ENCODE data around the gene GALNS. TPM values are rescaled to one million over a fixed set of nuclear protein-coding genes. Genes with fewer than 3 reads are reported as not detected.

Gene GALNS
- total and polyA plus RNA-seq, 2 experiments from 2014 or later = 9.7 to 18.8 TPM

DNA sequence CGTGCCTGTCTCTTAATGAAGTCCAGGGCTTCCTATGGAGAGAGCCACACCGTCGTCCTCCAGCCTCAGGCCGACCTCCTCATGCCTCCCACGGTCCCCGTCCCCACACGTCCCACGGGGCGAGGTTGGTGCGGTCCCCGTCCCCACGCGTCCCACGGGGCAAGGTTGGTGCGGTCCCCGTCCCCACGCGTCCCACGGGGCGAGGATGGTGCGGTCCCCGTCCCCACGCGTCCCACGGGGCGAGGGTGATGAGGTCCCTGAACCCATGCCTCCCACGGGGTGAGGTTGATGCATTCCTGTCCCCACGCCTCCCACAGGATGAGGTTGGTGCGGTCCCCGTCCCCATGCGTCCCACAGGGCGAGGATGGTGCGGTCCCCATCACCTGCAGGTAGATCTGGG lies 20.9 kb downstream of the GALNS start (continued):
- TF ChIP-seq, protein P1, sequence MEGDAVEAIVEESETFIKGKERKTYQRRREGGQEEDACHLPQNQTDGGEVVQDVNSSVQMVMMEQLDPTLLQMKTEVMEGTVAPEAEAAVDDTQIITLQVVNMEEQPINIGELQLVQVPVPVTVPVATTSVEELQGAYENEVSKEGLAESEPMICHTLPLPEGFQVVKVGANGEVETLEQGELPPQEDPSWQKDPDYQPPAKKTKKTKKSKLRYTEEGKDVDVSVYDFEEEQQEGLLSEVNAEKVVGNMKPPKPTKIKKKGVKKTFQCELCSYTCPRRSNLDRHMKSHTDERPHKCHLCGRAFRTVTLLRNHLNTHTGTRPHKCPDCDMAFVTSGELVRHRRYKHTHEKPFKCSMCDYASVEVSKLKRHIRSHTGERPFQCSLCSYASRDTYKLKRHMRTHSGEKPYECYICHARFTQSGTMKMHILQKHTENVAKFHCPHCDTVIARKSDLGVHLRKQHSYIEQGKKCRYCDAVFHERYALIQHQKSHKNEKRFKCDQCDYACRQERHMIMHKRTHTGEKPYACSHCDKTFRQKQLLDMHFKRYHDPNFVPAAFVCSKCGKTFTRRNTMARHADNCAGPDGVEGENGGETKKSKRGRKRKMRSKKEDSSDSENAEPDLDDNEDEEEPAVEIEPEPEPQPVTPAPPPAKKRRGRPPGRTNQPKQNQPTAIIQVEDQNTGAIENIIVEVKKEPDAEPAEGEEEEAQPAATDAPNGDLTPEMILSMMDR (conservative IDR thresholded peaks at IDR 0.05; ENCODE audit: low read depth in 2 of 2) = no peak
- TF ChIP-seq NANOG (IDR thresholded peaks at IDR 0.05; ENCODE audit: borderline replicate concordance) = no peak

GRCh38 chr16:88835383-88835782 lies 21.4 kb downstream of the GALNS start:
- Histone ChIP-seq H3K4me3 (no peak overlapping the region), H3K4me2 (no peak overlapping the region), H3K36me3 (ENCODE audit: insufficient read depth) (no peaks in the 10 kb centered on the region; the same call in 1 of the 2 replicates), H3K27me3 (ENCODE audit: insufficient read depth) (no peaks in the 10 kb centered on the region), H3K9me2 (ENCODE audit: insufficient read depth) (no peaks in the 10 kb centered on the region), H3F3A (replicated peaks; ENCODE audit: low read depth) (no peaks in the 10 kb centered on the region), H2AFZ (no peak overlapping the region), H4K20me1 (replicated peaks; ENCODE audit: insufficient read depth) (no peaks in the 10 kb centered on the region), H3K4me1 (ENCODE audit: insufficient read depth) (no peaks in the 10 kb centered on the region), H3K79me2 (replicated peaks; ENCODE audit: insufficient read depth) (no peaks in the 10 kb centered on the region), H3K27ac (ENCODE audit: low read depth) (no peak overlapping the region)
- Mint-ChIP-seq H3K9me3 (no peaks in the 10 kb centered on the region), H3K4me3 (no peak overlapping the region), H3K4me1 (no peaks in the 10 kb centered on the region), H3K27ac (no peak overlapping the region), H3K36me3 (ENCODE audit: low read depth) (peaks cover 8% of the 10 kb centered on the region), H3K27me3 (ENCODE audit: insufficient read depth, low read depth, poor library complexity) (peaks cover 8% of the 10 kb centered on the region)
- no peak for DNase-seq (ENCODE audit: low spot score)
- no peak for ATAC-seq
- TF ChIP-seq, protein P1 (conservative IDR thresholded peaks at IDR 0.05; ENCODE audit: low read depth in 2 of 2) = no peak
- TF ChIP-seq JUNB (IDR thresholded peaks at IDR 0.05; ENCODE audit: unreplicated experiment) = no peak
- no peak for TF ChIP-seq ZNF114 (CRISPR knock-in tag; IDR thresholded peaks at IDR 0.05)
- no peak for TF ChIP-seq CREB1 (CRISPR knock-in tag; IDR thresholded peaks at IDR 0.05; ENCODE audit: low read depth)
- TF ChIP-seq EZH2phosphoT487 (IDR thresholded peaks at IDR 0.05; ENCODE audit: unreplicated experiment) = no peak
- no peak for TF ChIP-seq NANOG (IDR thresholded peaks at IDR 0.05; ENCODE audit: borderline replicate concordance)
- TF ChIP-seq, protein P2, sequence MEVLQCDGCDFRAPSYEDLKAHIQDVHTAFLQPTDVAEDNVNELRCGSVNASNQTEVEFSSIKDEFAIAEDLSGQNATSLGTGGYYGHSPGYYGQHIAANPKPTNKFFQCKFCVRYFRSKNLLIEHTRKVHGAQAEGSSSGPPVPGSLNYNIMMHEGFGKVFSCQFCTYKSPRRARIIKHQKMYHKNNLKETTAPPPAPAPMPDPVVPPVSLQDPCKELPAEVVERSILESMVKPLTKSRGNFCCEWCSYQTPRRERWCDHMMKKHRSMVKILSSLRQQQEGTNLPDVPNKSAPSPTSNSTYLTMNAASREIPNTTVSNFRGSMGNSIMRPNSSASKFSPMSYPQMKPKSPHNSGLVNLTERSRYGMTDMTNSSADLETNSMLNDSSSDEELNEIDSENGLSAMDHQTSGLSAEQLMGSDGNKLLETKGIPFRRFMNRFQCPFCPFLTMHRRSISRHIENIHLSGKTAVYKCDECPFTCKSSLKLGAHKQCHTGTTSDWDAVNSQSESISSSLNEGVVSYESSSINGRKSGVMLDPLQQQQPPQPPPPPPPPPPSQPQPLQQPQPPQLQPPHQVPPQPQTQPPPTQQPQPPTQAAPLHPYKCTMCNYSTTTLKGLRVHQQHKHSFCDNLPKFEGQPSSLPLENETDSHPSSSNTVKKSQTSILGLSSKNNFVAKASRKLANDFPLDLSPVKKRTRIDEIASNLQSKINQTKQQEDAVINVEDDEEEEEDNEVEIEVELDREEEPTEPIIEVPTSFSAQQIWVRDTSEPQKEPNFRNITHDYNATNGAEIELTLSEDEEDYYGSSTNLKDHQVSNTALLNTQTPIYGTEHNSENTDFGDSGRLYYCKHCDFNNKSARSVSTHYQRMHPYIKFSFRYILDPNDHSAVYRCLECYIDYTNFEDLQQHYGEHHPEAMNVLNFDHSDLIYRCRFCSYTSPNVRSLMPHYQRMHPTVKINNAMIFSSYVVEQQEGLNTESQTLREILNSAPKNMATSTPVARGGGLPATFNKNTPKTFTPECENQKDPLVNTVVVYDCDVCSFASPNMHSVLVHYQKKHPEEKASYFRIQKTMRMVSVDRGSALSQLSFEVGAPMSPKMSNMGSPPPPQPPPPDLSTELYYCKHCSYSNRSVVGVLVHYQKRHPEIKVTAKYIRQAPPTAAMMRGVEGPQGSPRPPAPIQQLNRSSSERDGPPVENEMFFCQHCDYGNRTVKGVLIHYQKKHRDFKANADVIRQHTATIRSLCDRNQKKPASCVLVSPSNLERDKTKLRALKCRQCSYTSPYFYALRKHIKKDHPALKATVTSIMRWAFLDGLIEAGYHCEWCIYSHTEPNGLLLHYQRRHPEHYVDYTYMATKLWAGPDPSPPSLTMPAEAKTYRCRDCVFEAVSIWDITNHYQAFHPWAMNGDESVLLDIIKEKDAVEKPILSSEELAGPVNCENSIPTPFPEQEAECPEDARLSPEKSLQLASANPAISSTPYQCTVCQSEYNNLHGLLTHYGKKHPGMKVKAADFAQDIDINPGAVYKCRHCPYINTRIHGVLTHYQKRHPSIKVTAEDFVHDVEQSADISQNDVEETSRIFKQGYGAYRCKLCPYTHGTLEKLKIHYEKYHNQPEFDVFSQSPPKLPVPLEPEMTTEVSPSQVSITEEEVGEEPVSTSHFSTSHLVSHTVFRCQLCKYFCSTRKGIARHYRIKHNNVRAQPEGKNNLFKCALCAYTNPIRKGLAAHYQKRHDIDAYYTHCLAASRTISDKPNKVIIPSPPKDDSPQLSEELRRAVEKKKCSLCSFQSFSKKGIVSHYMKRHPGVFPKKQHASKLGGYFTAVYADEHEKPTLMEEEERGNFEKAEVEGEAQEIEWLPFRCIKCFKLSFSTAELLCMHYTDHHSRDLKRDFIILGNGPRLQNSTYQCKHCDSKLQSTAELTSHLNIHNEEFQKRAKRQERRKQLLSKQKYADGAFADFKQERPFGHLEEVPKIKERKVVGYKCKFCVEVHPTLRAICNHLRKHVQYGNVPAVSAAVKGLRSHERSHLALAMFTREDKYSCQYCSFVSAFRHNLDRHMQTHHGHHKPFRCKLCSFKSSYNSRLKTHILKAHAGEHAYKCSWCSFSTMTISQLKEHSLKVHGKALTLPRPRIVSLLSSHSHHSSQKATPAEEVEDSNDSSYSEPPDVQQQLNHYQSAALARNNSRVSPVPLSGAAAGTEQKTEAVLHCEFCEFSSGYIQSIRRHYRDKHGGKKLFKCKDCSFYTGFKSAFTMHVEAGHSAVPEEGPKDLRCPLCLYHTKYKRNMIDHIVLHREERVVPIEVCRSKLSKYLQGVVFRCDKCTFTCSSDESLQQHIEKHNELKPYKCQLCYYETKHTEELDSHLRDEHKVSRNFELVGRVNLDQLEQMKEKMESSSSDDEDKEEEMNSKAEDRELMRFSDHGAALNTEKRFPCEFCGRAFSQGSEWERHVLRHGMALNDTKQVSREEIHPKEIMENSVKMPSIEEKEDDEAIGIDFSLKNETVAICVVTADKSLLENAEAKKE (CRISPR knock-in tag; IDR thresholded peaks at IDR 0.05) = no peak
- no peak for TF ChIP-seq ZNF331 (CRISPR knock-in tag; IDR thresholded peaks at IDR 0.05; ENCODE audit: low read depth)
- TF ChIP-seq, protein P3, sequence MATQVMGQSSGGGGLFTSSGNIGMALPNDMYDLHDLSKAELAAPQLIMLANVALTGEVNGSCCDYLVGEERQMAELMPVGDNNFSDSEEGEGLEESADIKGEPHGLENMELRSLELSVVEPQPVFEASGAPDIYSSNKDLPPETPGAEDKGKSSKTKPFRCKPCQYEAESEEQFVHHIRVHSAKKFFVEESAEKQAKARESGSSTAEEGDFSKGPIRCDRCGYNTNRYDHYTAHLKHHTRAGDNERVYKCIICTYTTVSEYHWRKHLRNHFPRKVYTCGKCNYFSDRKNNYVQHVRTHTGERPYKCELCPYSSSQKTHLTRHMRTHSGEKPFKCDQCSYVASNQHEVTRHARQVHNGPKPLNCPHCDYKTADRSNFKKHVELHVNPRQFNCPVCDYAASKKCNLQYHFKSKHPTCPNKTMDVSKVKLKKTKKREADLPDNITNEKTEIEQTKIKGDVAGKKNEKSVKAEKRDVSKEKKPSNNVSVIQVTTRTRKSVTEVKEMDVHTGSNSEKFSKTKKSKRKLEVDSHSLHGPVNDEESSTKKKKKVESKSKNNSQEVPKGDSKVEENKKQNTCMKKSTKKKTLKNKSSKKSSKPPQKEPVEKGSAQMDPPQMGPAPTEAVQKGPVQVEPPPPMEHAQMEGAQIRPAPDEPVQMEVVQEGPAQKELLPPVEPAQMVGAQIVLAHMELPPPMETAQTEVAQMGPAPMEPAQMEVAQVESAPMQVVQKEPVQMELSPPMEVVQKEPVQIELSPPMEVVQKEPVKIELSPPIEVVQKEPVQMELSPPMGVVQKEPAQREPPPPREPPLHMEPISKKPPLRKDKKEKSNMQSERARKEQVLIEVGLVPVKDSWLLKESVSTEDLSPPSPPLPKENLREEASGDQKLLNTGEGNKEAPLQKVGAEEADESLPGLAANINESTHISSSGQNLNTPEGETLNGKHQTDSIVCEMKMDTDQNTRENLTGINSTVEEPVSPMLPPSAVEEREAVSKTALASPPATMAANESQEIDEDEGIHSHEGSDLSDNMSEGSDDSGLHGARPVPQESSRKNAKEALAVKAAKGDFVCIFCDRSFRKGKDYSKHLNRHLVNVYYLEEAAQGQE (IDR thresholded peaks at IDR 0.05; ENCODE audit: unreplicated experiment) = no peak
- TF ChIP-seq EZH2 (IDR thresholded peaks at IDR 0.05; ENCODE audit: low read depth, unreplicated experiment) = no peak

Measured in GM23338 (cell line).